GM21381 (cell line): Measurements from ENCODE around the gene PICALM.
"Not testable (repeated sequence)": the region's sequence is repeated elsewhere in the genome, so short reads cannot be mapped to it uniquely, and the experiment has no call there.

Experiments used
- ATAC-seq: cut with Tn5 transposase; IDR thresholded peaks from one replicate; pipeline ENCODE4 v1.9.1; 2021; ENCODE audit warnings: mild to moderate bottlenecking, moderate library complexity; ENCODE audit not compliant: unreplicated experiment

PICALM gene

GRCh38 chr11:85989746-85990145 is 79.1 kb downstream of the PICALM start:
- no peak for ATAC-seq

- peak; percentile 61 for ATAC-seq
Measured at GRCh38 chr11:85988780-85989179, 80.1 kb downstream of the PICALM start.

GRCh38 chr11:85977751-85978160 is 91.1 kb downstream of the PICALM start:
- no peak for ATAC-seq

GRCh38 chr11:85976525-85976924 is 92.4 kb downstream of the PICALM start:
- ATAC-seq = no peak

GRCh38 chr11:85974122-85974521 is 94.8 kb downstream of the PICALM start:
- ATAC-seq = no peak

GRCh38 chr11:85970593-85970992 is 98.3 kb downstream of the PICALM start:
- no peak for ATAC-seq

- no peak for ATAC-seq
Measured at GRCh38 chr11:85967457-85967856, 101.4 kb downstream of the PICALM start.

- ATAC-seq = no peak
Measured at GRCh38 chr11:85965202-85965601, 103.7 kb downstream of the PICALM start.

GRCh38 chr11:85961930-85962363 is 106.9 kb downstream of the PICALM start:
- no peak for ATAC-seq

- ATAC-seq = no peak
Measured at GRCh38 chr11:85961130-85961529, 107.8 kb downstream of the PICALM start.

- peak; percentile 46 for ATAC-seq
Measured at GRCh38 chr11:85960678-85961077, 108.2 kb downstream of the PICALM start.

GRCh38 chr11:85955531-85955930 is 113.4 kb downstream of the PICALM start:
- ATAC-seq = no peak

- ATAC-seq = no peak
Measured at GRCh38 chr11:85953491-85954143, 115.3 kb downstream of the PICALM start.

- not testable (repeated sequence) for ATAC-seq
Measured at GRCh38 chr11:85952108-85952485, 116.8 kb downstream of the PICALM start.

GRCh38 chr11:85951428-85952107 is 117.3 kb downstream of the PICALM start:
- no peak for ATAC-seq

GRCh38 chr11:85951049-85951405 is 117.9 kb downstream of the PICALM start:
- no peak for ATAC-seq

GRCh38 chr11:85950317-85951048 is 118.4 kb downstream of the PICALM start:
- no peak for ATAC-seq

- ATAC-seq = no peak
Measured at GRCh38 chr11:85949798-85950197, 119.1 kb downstream of the PICALM start.

GRCh38 chr11:85948884-85949283 is 120.0 kb downstream of the PICALM start:
- ATAC-seq = peak; percentile 46

GRCh38 chr11:85947431-85948272 is 121.2 kb downstream of the PICALM start:
- no peak for ATAC-seq

GRCh38 chr11:85946221-85946620 is 122.7 kb downstream of the PICALM start:
- no peak for ATAC-seq
